Measurements from ENCODE around the gene UHRF2.

DNA sequence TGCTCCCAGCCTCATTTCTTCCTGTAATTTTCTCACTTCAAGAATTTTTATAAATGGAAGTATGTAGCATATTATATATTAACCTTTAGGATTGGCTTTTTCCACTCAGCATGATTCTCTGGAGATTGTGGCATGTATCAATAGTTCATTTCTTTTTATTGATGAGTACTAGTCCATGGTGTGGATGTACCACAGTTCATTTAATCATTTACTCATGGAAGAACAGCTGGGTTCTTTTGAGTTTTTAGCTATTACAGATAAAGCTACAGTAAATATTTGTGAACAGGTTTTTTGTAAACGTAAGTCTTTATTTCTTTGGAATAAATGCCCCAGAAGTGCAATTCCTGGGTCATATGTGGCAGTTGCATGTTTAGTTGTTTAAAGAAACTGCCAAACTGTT is 76.1 kb downstream of the UHRF2 start:
- TF ChIP-seq CTCF (IDR thresholded peaks at IDR 0.05), result no peak
- no peak for TF ChIP-seq POLR2A (IDR thresholded peaks at IDR 0.05)
- TF ChIP-seq EP300 (IDR thresholded peaks at IDR 0.05), result no peak

Measured in ovary (tissue), 3 donors.